Fibroblast of lung (primary cell): ENCODE data around the gene MLN. TPM values are rescaled to one million over a fixed set of nuclear protein-coding genes. Genes with fewer than 3 reads are reported as not detected.

Experiments
- DNase-seq, 2 donors: peaks; one replicate each; pipeline versions ENCODE4 v3.0.0 to v3.0.0-alpha.2; 2010; ENCODE audit warnings: low read depth in 2 of 2
- H2AFZ ChIP-seq: 2 replicates; pipeline ENCODE4 v1.5.1; 2012; ENCODE audit warnings: low read length, control low read depth, inconsistent platforms
- H3K27ac ChIP-seq: 2 replicates; pipeline ENCODE4 v1.5.1; 2011; ENCODE audit warnings: low read length, control low read depth; ENCODE audit not compliant: insufficient read depth
- H3K27me3 ChIP-seq: 2 replicates; pipeline ENCODE4 v1.5.1; 2011; ENCODE audit warnings: mild to moderate bottlenecking, low read length; ENCODE audit not compliant: control insufficient read depth, insufficient read depth
- H3K36me3 ChIP-seq: 2 replicates; pipeline ENCODE4 v1.5.1; 2011; ENCODE audit warnings: low read length; ENCODE audit not compliant: control insufficient read depth, insufficient read depth
- H3K4me1 ChIP-seq: 2 replicates; pipeline ENCODE4 v1.5.1; 2011; ENCODE audit warnings: low read length; ENCODE audit not compliant: control insufficient read depth, insufficient read depth; ENCODE audit errors: extremely low read depth
- H3K4me2 ChIP-seq: 2 replicates; pipeline ENCODE4 v1.5.1; 2011; ENCODE audit warnings: low read length, control low read depth; ENCODE audit not compliant: insufficient read depth; ENCODE audit errors: extremely low read depth
- H3K4me3 ChIP-seq, 4 experiments: fragments of 200-600 bp in 1 of 4; sonication (generic) in 1 of 4; replicated peaks in 1 of 4; 2 replicates each; pipeline ENCODE4 v1.5.1; 2011 to 2016; ENCODE audit warnings: low read length in 4 of 4, low read depth in 3 of 4, mild to moderate bottlenecking in 3 of 4, control low read depth in 2 of 4, inconsistent platforms in 1 of 4, mixed read lengths in 1 of 4; ENCODE audit not compliant: insufficient read depth in 1 of 4; ENCODE audit errors: control extremely low read depth in 1 of 4
- H3K79me2 ChIP-seq: 2 replicates; pipeline ENCODE4 v1.5.1; 2012; ENCODE audit warnings: mild to moderate bottlenecking, low read length, inconsistent platforms; ENCODE audit not compliant: control insufficient read depth, insufficient read depth
- H3K9ac ChIP-seq: 2 replicates; pipeline ENCODE4 v1.5.1; 2011; ENCODE audit warnings: mild to moderate bottlenecking, low read length, control low read depth; ENCODE audit not compliant: insufficient read depth
- H3K9me3 ChIP-seq: 2 replicates; pipeline ENCODE4 v1.5.1; 2012; ENCODE audit warnings: low read depth, low read length; ENCODE audit not compliant: control insufficient read depth, insufficient read depth
- H4K20me1 ChIP-seq: 2 replicates; pipeline ENCODE4 v1.5.1; 2011; ENCODE audit warnings: low read length; ENCODE audit not compliant: control insufficient read depth, insufficient read depth; ENCODE audit errors: extremely low read depth
- CTCF ChIP-seq, 2 donors: IDR thresholded peaks in 1 of 2; conservative IDR thresholded peaks in 1 of 2; 1 replicate in 1 of 2; 2 replicates in 1 of 2; pipeline ENCODE4 v1.5.1; 2011 to 2012; ENCODE audit warnings: low read length in 2 of 2, control low read depth in 1 of 2, inconsistent platforms in 1 of 2, low read depth in 1 of 2, mild to moderate bottlenecking in 1 of 2
- EZH2 ChIP-seq: IDR thresholded peaks from 2 replicates; pipeline ENCODE4 v1.5.1; 2012; ENCODE audit warnings: low read length, control low read depth, mild to moderate bottlenecking; ENCODE audit errors: missing control alignments
- polyA plus RNA-seq, 2 donors: library from polyadenylated mRNA; depleted of rRNA in 1 of 2; stranded (reverse) in 1 of 2; unstranded in 1 of 2; fragments of >200 nt; gene quantifications; 2 replicates each; pipeline ENCODE4 v1.2.1, GENCODE V29; 2011 to 2012; ENCODE audit warnings: missing spikeins in 1 of 2
- total RNA-seq: library from RNA; depleted of rRNA; stranded (reverse); fragments of >200 nt; gene quantifications from 2 replicates; pipeline ENCODE4 v1.2.1, GENCODE V29; 2014

The MLN gene
- total and polyA plus RNA-seq, 2 donors (not counting 1 experiment from before 2014, with no cell fraction given), result not detected

GRCh38 chr6:33850869-33851541 lies 47.2 kb upstream of the MLN start:
- Histone ChIP-seq H3K4me2 (no peak overlapping the region), H3K79me2 (no peaks in the 10 kb centered on the region), H3K4me3 (no peak overlapping the region), H3K9me3 (no peaks in the 10 kb centered on the region), H3K4me1 (no peaks in the 10 kb centered on the region), H3K27ac (no peak overlapping the region), H3K27me3 (no peaks in the 10 kb centered on the region), H3K9ac (no peak overlapping the region), H3K36me3 (no peaks in the 10 kb centered on the region), H4K20me1 (no peaks in the 10 kb centered on the region), H2AFZ (no peak overlapping the region)
- DNase-seq, result no peak
- TF ChIP-seq CTCF (conservative IDR thresholded peaks at IDR 0.05 in 1 of 2, IDR thresholded peaks at IDR 0.05 in 1 of 2; ENCODE audit: low read depth in 1 of 2, low read length in 2 of 2) (no peak), EZH2 (no peak)

- Histone ChIP-seq H3K4me1 (no peaks in the 10 kb centered on the region), H3K9ac (no peak overlapping the region), H3K27ac (no peak overlapping the region), H2AFZ (no peak overlapping the region), H3K36me3 (no peaks in the 10 kb centered on the region), H3K27me3 (no peaks in the 10 kb centered on the region), H3K79me2 (no peaks in the 10 kb centered on the region), H3K4me3 (no peak overlapping the region), H3K4me2 (no peak overlapping the region), H4K20me1 (no peaks in the 10 kb centered on the region), H3K9me3 (no peaks in the 10 kb centered on the region)
- DNase-seq, result no peak
- no peak for TF ChIP-seq CTCF (conservative IDR thresholded peaks at IDR 0.05 in 1 of 2, IDR thresholded peaks at IDR 0.05 in 1 of 2; ENCODE audit: low read depth in 1 of 2, low read length in 2 of 2)
- no peak for TF ChIP-seq EZH2
Measured at GRCh38 chr6:33850296-33850695, 46.5 kb upstream of the MLN start.

GRCh38 chr6:33849500-33850075 lies 45.8 kb upstream of the MLN start:
- no peak overlapping the region for H2AFZ ChIP-seq
- H3K9me3 ChIP-seq, result no peaks in the 10 kb centered on the region
- H3K36me3 ChIP-seq, result no peaks in the 10 kb centered on the region
- H3K27ac ChIP-seq, result no peak overlapping the region
- TF ChIP-seq CTCF (conservative IDR thresholded peaks at IDR 0.05 in 1 of 2, IDR thresholded peaks at IDR 0.05 in 1 of 2; ENCODE audit: low read depth in 1 of 2, low read length in 2 of 2), result no peak
- no peak for TF ChIP-seq EZH2
- H4K20me1 ChIP-seq, result no peaks in the 10 kb centered on the region
- H3K4me3 ChIP-seq, result no peak overlapping the region
- H3K9ac ChIP-seq, result no peak overlapping the region
- H3K79me2 ChIP-seq, result no peaks in the 10 kb centered on the region
- no peaks in the 10 kb centered on the region for H3K27me3 ChIP-seq
- H3K4me1 ChIP-seq, result no peaks in the 10 kb centered on the region
- H3K4me2 ChIP-seq, result no peak overlapping the region
- DNase-seq, result no peak
